HCT116 (cell line): Measurements from ENCODE around the gene HERC6. TPM values are rescaled to one million over a fixed set of nuclear protein-coding genes. Genes with fewer than 3 reads are reported as not detected.

Source experiments
- ATAC-seq: fragments of 200-7000 bp; cut with Tn5 transposase; 2 replicates; pipeline ENCODE4 v1.9.1; 2020; ENCODE audit warnings: mild to moderate bottlenecking, moderate library complexity
- BruUV-seq: library from RNA; stranded (reverse); fragments of 400-500 nt; replicated peaks from 2 replicates; lab custom pipeline; 2021; lab: Mats Ljungman, UMichigan
- CTCF ChIA-PET: fragments of 300-600 bp; sonication (Branson Sonifier 250); formaldehyde crosslinking; loops from one replicate; lab custom pipeline; 2021; ENCODE audit warnings: antibody characterized with exemption; lab: Charles Lee
- POLR2A ChIA-PET: fragments of 300-600, 350-600 bp; sonication (Branson Sonifier 250); formaldehyde crosslinking; loops from one replicate; lab custom pipeline; 2021; ENCODE audit warnings: antibody characterized with exemption; lab: Charles Lee
- RAD21 ChIA-PET, 2 experiments: fragments of 300-600 bp; sonication (Branson Sonifier 250); formaldehyde crosslinking; loops; one replicate each; lab custom pipeline; 2023; ENCODE audit warnings: low total read pairs in 2 of 2; ENCODE audit not compliant: uncharacterized antibody in 2 of 2, unreplicated experiment in 2 of 2, low non-redundant PET in 1 of 2; lab: Charles Lee
- DNase-seq: peaks from one replicate; pipeline ENCODE4 v3.0.0-alpha.2; 2010; ENCODE audit warnings: low read depth, low spot score
- H2AFZ ChIP-seq: fragments of 200-600 bp; shearing (Covaris generic), sonication (generic); 2 replicates; pipeline ENCODE4 v1.6.1; 2017; ENCODE audit warnings: low read depth, mixed run types, mixed read lengths, antibody characterized with exemption, low read length; ENCODE audit not compliant: poor library complexity, severe bottlenecking
- H3K27ac ChIP-seq: 2 replicates; pipeline ENCODE4 v1.5.1; 2012; ENCODE audit warnings: low read depth, low read length
- H3K27me3 ChIP-seq: fragments of 200-600 bp; sonication (generic); 2 replicates; pipeline ENCODE4 v1.6.1; 2016; ENCODE audit warnings: mixed run types, low read length, mixed read lengths; ENCODE audit not compliant: insufficient read depth
- H3K36me3 ChIP-seq, 2 experiments: fragments of 200-500 bp in 1 of 2; fragments of 200-600 bp in 1 of 2; sonication (Bioruptor generic) in 1 of 2; sonication (generic) in 1 of 2; 2 replicates each; pipeline versions ENCODE4 v1.5.1 to v1.6.1; 2014 to 2016; ENCODE audit warnings: low read length in 2 of 2, inconsistent platforms in 1 of 2, mixed read lengths in 1 of 2, mixed run types in 1 of 2; ENCODE audit not compliant: insufficient read depth in 2 of 2, control insufficient read depth in 1 of 2
- H3K4me1 ChIP-seq, 2 experiments: fragments of 200-600 bp in 1 of 2; sonication (generic) in 1 of 2; 2 replicates each; pipeline versions ENCODE4 v1.5.1 to v1.6.1; 2012 to 2017; ENCODE audit warnings: low read length in 2 of 2, inconsistent platforms in 1 of 2, mild to moderate bottlenecking in 1 of 2, mixed read lengths in 1 of 2, mixed run types in 1 of 2, moderate library complexity in 1 of 2; ENCODE audit not compliant: insufficient read depth in 2 of 2, control insufficient read depth in 1 of 2
- H3K4me2 ChIP-seq: fragments of 200-600 bp; sonication (generic); 2 replicates; pipeline ENCODE4 v1.6.1; 2017; ENCODE audit warnings: mixed run types, low read length, mixed read lengths
- H3K4me3 ChIP-seq, 2 experiments: fragments of 200-600 bp in 1 of 2; sonication (generic) in 1 of 2; replicated peaks in 1 of 2; 2 replicates each; pipeline ENCODE4 v1.5.1; 2011 to 2016; ENCODE audit warnings: low read length in 2 of 2, control low read depth in 1 of 2, low read depth in 1 of 2, mild to moderate bottlenecking in 1 of 2, mixed read lengths in 1 of 2, mixed run types in 1 of 2
- H3K79me2 ChIP-seq: fragments of 200-600 bp; sonication (generic); 2 replicates; pipeline ENCODE4 v1.6.1; 2017; ENCODE audit warnings: mild to moderate bottlenecking, mixed run types, low read length, moderate library complexity, mixed read lengths; ENCODE audit not compliant: insufficient read depth
- H3K9ac ChIP-seq: fragments of 200-600 bp; sonication (generic); 2 replicates; pipeline ENCODE4 v1.6.1; 2016; ENCODE audit warnings: low read length, mixed read lengths
- H3K9me2 ChIP-seq: fragments of 200-600 bp; sonication (generic), shearing (Covaris generic); 2 replicates; pipeline ENCODE4 v1.6.1; 2017; ENCODE audit warnings: mixed run types, mild to moderate bottlenecking, moderate library complexity; ENCODE audit not compliant: insufficient read depth
- H3K9me3 ChIP-seq, 2 experiments: fragments of 200-500 bp in 1 of 2; fragments of 200-600 bp in 1 of 2; sonication (Bioruptor generic) in 1 of 2; sonication (generic) in 1 of 2; 2 replicates each; pipeline ENCODE4 v1.6.1; 2014 to 2017; ENCODE audit warnings: low read length in 2 of 2, mixed read lengths in 2 of 2, inconsistent platforms in 1 of 2, low read depth in 1 of 2, mild to moderate bottlenecking in 1 of 2, mixed run types in 1 of 2, moderate library complexity in 1 of 2; ENCODE audit not compliant: control insufficient read depth in 1 of 2, insufficient read depth in 1 of 2
- H4K20me1 ChIP-seq: fragments of 200-600 bp; sonication (generic), shearing (Covaris generic); 2 replicates; pipeline ENCODE4 v1.6.1; 2017; ENCODE audit warnings: mixed run types, mild to moderate bottlenecking, moderate library complexity; ENCODE audit not compliant: insufficient read depth
- CBX3 ChIP-seq: IDR thresholded peaks from 2 replicates; pipeline ENCODE4 v1.6.1; 2012; ENCODE audit warnings: low read depth
- CEBPB ChIP-seq: IDR thresholded peaks from 2 replicates; pipeline ENCODE4 v1.6.1; 2012; ENCODE audit warnings: low read depth
- CTCF ChIP-seq, 3 experiments: fragments of 200-600 bp in 1 of 3; sonication (generic) in 1 of 3; IDR thresholded peaks in 2 of 3; conservative IDR thresholded peaks in 1 of 3; 2 replicates each; pipeline ENCODE4 v1.5.1; 2012 to 2017; ENCODE audit warnings: low read depth in 2 of 3, low read length in 2 of 3, antibody characterized with exemption in 1 of 3, borderline replicate concordance in 1 of 3, control low read depth in 1 of 3, mild to moderate bottlenecking in 1 of 3, mixed read lengths in 1 of 3, mixed run types in 1 of 3, moderate library complexity in 1 of 3; ENCODE audit not compliant: insufficient read depth in 1 of 3
- EGR1 ChIP-seq: IDR thresholded peaks from 2 replicates; pipeline ENCODE4 v1.6.1; 2012; ENCODE audit warnings: low read depth
- EZH2 ChIP-seq: fragments of 200-600 bp; sonication (generic); IDR thresholded peaks from 2 replicates; pipeline ENCODE4 v1.6.1; 2017; ENCODE audit warnings: antibody characterized with exemption, mixed run types
- EZH2phosphoT487 ChIP-seq: fragments of 200-600 bp; IDR thresholded peaks from 2 replicates; pipeline ENCODE4 v1.6.1; 2018; ENCODE audit warnings: antibody characterized with exemption, borderline replicate concordance
- JUND ChIP-seq: IDR thresholded peaks from 2 replicates; pipeline ENCODE4 v1.6.1; 2012
- MAX ChIP-seq: IDR thresholded peaks from 2 replicates; pipeline ENCODE4 v1.6.1; 2012
- RAD21 ChIP-seq: IDR thresholded peaks from 2 replicates; pipeline ENCODE4 v1.6.1; 2012; ENCODE audit warnings: low read depth, mild to moderate bottlenecking
- SP1 ChIP-seq: IDR thresholded peaks from 2 replicates; pipeline ENCODE4 v1.6.1; 2012; ENCODE audit warnings: low read depth
- TCF7L2 ChIP-seq: IDR thresholded peaks from 2 replicates; pipeline ENCODE4 v1.7.0; 2011; ENCODE audit warnings: borderline replicate concordance, inconsistent platforms; ENCODE audit not compliant: insufficient read depth, insufficient read length; ENCODE audit errors: extremely low read depth
- YY1 ChIP-seq: IDR thresholded peaks from 2 replicates; pipeline ENCODE4 v1.6.1; 2011; ENCODE audit warnings: low read length, low read depth, moderate library complexity, mild to moderate bottlenecking; ENCODE audit not compliant: insufficient replicate concordance; ENCODE audit errors: extremely low read depth
- ZBTB33 ChIP-seq: IDR thresholded peaks from 2 replicates; pipeline ENCODE4 v1.6.1; 2011; ENCODE audit warnings: mild to moderate bottlenecking, low read length, moderate library complexity; ENCODE audit not compliant: insufficient replicate concordance; ENCODE audit errors: extremely low read depth
- ZFX ChIP-seq: fragments of 450-650 bp; IDR thresholded peaks from 2 replicates; pipeline ENCODE4 v1.6.1; 2017
- ZNF274 ChIP-seq: fragments of 200-500 bp; sonication (Bioruptor generic); IDR thresholded peaks from 2 replicates; pipeline ENCODE4 v1.6.1; 2014; ENCODE audit warnings: mild to moderate bottlenecking, low read depth, low read length, inconsistent platforms
- intact Hi-C: fragments of 100-400 bp; cut with micrococcal nuclease; formaldehyde crosslinking; loops from 2 replicates; pipeline ENCODE4 v1.10.0; 2022
- total RNA-seq: library from RNA; stranded (reverse); gene quantifications from one replicate; pipeline ENCODE4 v1.2.1, GENCODE V29; 2021; ENCODE audit not compliant: unreplicated experiment

HERC6 gene
- total RNA-seq, 1 experiment from 2014 or later, result 4.9 TPM

GRCh38 chr4:88442689-88443191 lies 64.1 kb downstream of the HERC6 start:
- H3K4me3 ChIP-seq, result no peak overlapping the region
- ChIA-PET POLR2A (no interaction called here), RAD21 (no interaction called here), CTCF (no interaction called here)
- no peak overlapping the region for H2AFZ ChIP-seq
- no peaks in the 10 kb centered on the region for H3K9me2 ChIP-seq
- H3K9ac ChIP-seq, result no peak overlapping the region
- H3K27ac ChIP-seq, result no peak overlapping the region
- H4K20me1 ChIP-seq, result no peaks in the 10 kb centered on the region
- no peaks in the 10 kb centered on the region for H3K36me3 ChIP-seq
- intact Hi-C loops, result no loop called here
- TF ChIP-seq JUND, result no peak
- TF ChIP-seq YY1, result no peak
- TF ChIP-seq MAX, result no peak
- TF ChIP-seq CBX3, result no peak
- TF ChIP-seq CTCF (IDR thresholded peaks at IDR 0.05 in 2 of 3, conservative IDR thresholded peaks at IDR 0.05 in 1 of 3; ENCODE audit: borderline replicate concordance in 1 of 3, insufficient read depth in 1 of 3, low read depth in 2 of 3, low read length in 2 of 3), result no peak
- no peak for TF ChIP-seq EZH2
- no peak for TF ChIP-seq TCF7L2
- TF ChIP-seq CEBPB, result no peak
- no peak for TF ChIP-seq SP1
- no peak for TF ChIP-seq RAD21
- no peak for TF ChIP-seq ZFX
- no peak for TF ChIP-seq EZH2phosphoT487
- no peak for TF ChIP-seq EGR1
- no peak for TF ChIP-seq ZBTB33
- no peak for TF ChIP-seq ZNF274
- ATAC-seq (no peak), DNase-seq (no peak)
- no peaks in the 10 kb centered on the region for H3K79me2 ChIP-seq
- H3K4me2 ChIP-seq, result no peak overlapping the region
- no peaks in the 10 kb centered on the region for H3K27me3 ChIP-seq
- no peaks in the 10 kb centered on the region for H3K9me3 ChIP-seq
- H3K4me1 ChIP-seq, result no peaks in the 10 kb centered on the region
- no TSS peak for BruUV-seq
